HG03060 (cell line): ENCODE measurements around the gene CFAP99.
A peak's percentile ranks its signal among the peaks of the same experiment; 100 is the strongest.

Experiments
- ATAC-seq: cut with Tn5 transposase; IDR thresholded peaks from one replicate; pipeline ENCODE4 v1.9.1; 2021; ENCODE audit warnings: low read depth, moderate number of reproducible peaks; ENCODE audit not compliant: unreplicated experiment

Gene CFAP99

GRCh38 chr4:2409381-2409783 lies 9.4 kb upstream of the CFAP99 start:
- no peak for ATAC-seq

- no peak for ATAC-seq
Measured at GRCh38 chr4:2411786-2412510, 6.8 kb upstream of the CFAP99 start.

GRCh38 chr4:2412534-2412884 lies 6.2 kb upstream of the CFAP99 start:
- peak; percentile 11 for ATAC-seq

- ATAC-seq, result peak; percentile 58
Measured at GRCh38 chr4:2412885-2413716, 5.7 kb upstream of the CFAP99 start.

- ATAC-seq, result no peak
Measured at GRCh38 chr4:2413821-2414610, 4.7 kb upstream of the CFAP99 start.

GRCh38 chr4:2415213-2415612 lies 3.5 kb upstream of the CFAP99 start:
- no peak for ATAC-seq

GRCh38 chr4:2415881-2416563 lies 2.7 kb upstream of the CFAP99 start:
- no peak for ATAC-seq

GRCh38 chr4:2416564-2417225 lies 2.1 kb upstream of the CFAP99 start:
- ATAC-seq, result no peak

- ATAC-seq, result no peak
Measured at GRCh38 chr4:2417226-2417764, 1.5 kb upstream of the CFAP99 start.

- peak; percentile 20 for ATAC-seq
Measured at GRCh38 chr4:2417765-2418649, 748 bp upstream of the CFAP99 start, which contains the start of gene ZFYVE28. Gene ZFYVE28 (minus strand): TSS chr4:2418645. CDS start chr4:2418323, 322 bp downstream.

- ATAC-seq, result no peak
Measured at GRCh38 chr4:2419814-2420213, 1.1 kb downstream of the CFAP99 start.

GRCh38 chr4:2421928-2422327 lies 3.2 kb downstream of the CFAP99 start:
- no peak for ATAC-seq

GRCh38 chr4:2423066-2423465 lies 4.3 kb downstream of the CFAP99 start:
- ATAC-seq, result no peak

- no peak for ATAC-seq
Measured at GRCh38 chr4:2423695-2424094, 4.9 kb downstream of the CFAP99 start.

- no peak for ATAC-seq
Measured at GRCh38 chr4:2424581-2424980, 5.8 kb downstream of the CFAP99 start.

- no peak for ATAC-seq
Measured at GRCh38 chr4:2425386-2426068, 6.8 kb downstream of the CFAP99 start.

GRCh38 chr4:2426069-2426397 lies 7.3 kb downstream of the CFAP99 start:
- ATAC-seq, result no peak

GRCh38 chr4:2426711-2427275 lies 8.0 kb downstream of the CFAP99 start:
- ATAC-seq, result no peak
